H9 (cell line): ENCODE measurements around the gene CACNB2. TPM values are rescaled to one million over a fixed set of nuclear protein-coding genes. Genes with fewer than 3 reads are reported as not detected.
A peak's percentile ranks its signal among the peaks of the same experiment; 100 is the strongest.

Experiments
- DNase-seq: peaks from one replicate; pipeline ENCODE4 v3.0.0-alpha.2; 2017
- H2AFZ ChIP-seq: one replicate; pipeline ENCODE4 v1.6.1; 2013; ENCODE audit warnings: mild to moderate bottlenecking, low read length, control low read depth, moderate library complexity
- H2AK5ac ChIP-seq: 2 replicates; pipeline ENCODE4 v1.6.1; 2013; ENCODE audit warnings: low read length, control low read depth, mixed read lengths; ENCODE audit not compliant: insufficient read length
- H2BK120ac ChIP-seq: one replicate; pipeline ENCODE4 v1.6.1; 2013; ENCODE audit warnings: low read depth, mild to moderate bottlenecking, low read length, control low read depth, inconsistent platforms; ENCODE audit not compliant: poor library complexity, severe bottlenecking
- H2BK12ac ChIP-seq: 2 replicates; pipeline ENCODE4 v1.6.1; 2013; ENCODE audit warnings: low read length, control low read depth, mixed read lengths, low read depth; ENCODE audit not compliant: insufficient read length
- H2BK15ac ChIP-seq: 2 replicates; pipeline ENCODE4 v1.6.1; 2013; ENCODE audit warnings: low read depth, low read length, control low read depth
- H2BK20ac ChIP-seq: one replicate; pipeline ENCODE4 v1.6.1; 2013; ENCODE audit warnings: low read depth, mild to moderate bottlenecking, low read length, control low read depth, inconsistent platforms; ENCODE audit not compliant: poor library complexity, severe bottlenecking
- H2BK5ac ChIP-seq: 2 replicates; pipeline ENCODE4 v1.6.1; 2013; ENCODE audit warnings: low read length, control low read depth, mixed read lengths; ENCODE audit not compliant: insufficient read length
- H3K14ac ChIP-seq: 2 replicates; pipeline ENCODE4 v1.6.1; 2013; ENCODE audit warnings: low read length, control low read depth; ENCODE audit not compliant: insufficient read depth
- H3K18ac ChIP-seq: 2 replicates; pipeline ENCODE4 v1.6.1; 2013; ENCODE audit warnings: low read depth, mild to moderate bottlenecking, mixed read lengths, low read length, control low read depth; ENCODE audit not compliant: insufficient read length
- H3K23ac ChIP-seq: 2 replicates; pipeline ENCODE4 v1.6.1; 2013; ENCODE audit warnings: low read length, control low read depth, mixed read lengths, low read depth; ENCODE audit not compliant: insufficient read length
- H3K23me2 ChIP-seq: 2 replicates; pipeline ENCODE4 v1.6.1; 2013; ENCODE audit warnings: low read depth, mild to moderate bottlenecking, mixed read lengths, low read length, control low read depth; ENCODE audit not compliant: insufficient read length, poor library complexity, severe bottlenecking
- H3K27ac ChIP-seq: 2 replicates; pipeline ENCODE4 v1.5.1; 2013; ENCODE audit warnings: low read length, control low read depth, mixed read lengths, low read depth; ENCODE audit not compliant: insufficient read length
- H3K27me3 ChIP-seq: 2 replicates; pipeline ENCODE4 v1.6.1; 2013; ENCODE audit warnings: low read length, control low read depth, inconsistent platforms; ENCODE audit not compliant: insufficient read depth
- H3K4ac ChIP-seq: 2 replicates; pipeline ENCODE4 v1.6.1; 2013; ENCODE audit warnings: low read depth, mild to moderate bottlenecking, control low read depth, inconsistent platforms, low read length, moderate library complexity
- H3K4me1 ChIP-seq: 2 replicates; pipeline ENCODE4 v1.6.1; 2013; ENCODE audit warnings: low read length, control low read depth, inconsistent platforms; ENCODE audit not compliant: insufficient read depth
- H3K4me2 ChIP-seq: 2 replicates; pipeline ENCODE4 v1.6.1; 2013; ENCODE audit warnings: low read length, control low read depth, mixed read lengths; ENCODE audit not compliant: insufficient read length, insufficient read depth
- H3K56ac ChIP-seq: 2 replicates; pipeline ENCODE4 v1.6.1; 2013; ENCODE audit warnings: low read depth, mild to moderate bottlenecking, mixed read lengths, low read length, control low read depth; ENCODE audit not compliant: insufficient read length
- H3K79me1 ChIP-seq: 2 replicates; pipeline ENCODE4 v1.6.1; 2013; ENCODE audit warnings: low read depth, mild to moderate bottlenecking, moderate library complexity, low read length, control low read depth, inconsistent platforms; ENCODE audit not compliant: insufficient read depth, poor library complexity, severe bottlenecking
- H3K79me2 ChIP-seq: 2 replicates; pipeline ENCODE4 v1.6.1; 2013; ENCODE audit warnings: low read length, control low read depth, inconsistent platforms; ENCODE audit not compliant: insufficient read depth
- H3K9ac ChIP-seq: 2 replicates; pipeline ENCODE4 v1.6.1; 2013; ENCODE audit warnings: low read length, control low read depth, mixed read lengths; ENCODE audit not compliant: insufficient read length; ENCODE audit errors: extremely low read depth
- H3K9me3 ChIP-seq: one replicate; pipeline ENCODE4 v1.6.1; 2013; ENCODE audit warnings: low read depth, low read length, inconsistent platforms; ENCODE audit not compliant: control insufficient read depth
- H3T11ph ChIP-seq: one replicate; pipeline ENCODE4 v1.6.1; 2013; ENCODE audit warnings: mild to moderate bottlenecking, low read length, control low read depth, inconsistent platforms
- H4K20me1 ChIP-seq: one replicate; pipeline ENCODE4 v1.6.1; 2013; ENCODE audit not compliant: control insufficient read depth, insufficient read length, insufficient read depth
- H4K5ac ChIP-seq: 2 replicates; pipeline ENCODE4 v1.6.1; 2013; ENCODE audit warnings: low read depth, mild to moderate bottlenecking, mixed read lengths, low read length, control low read depth; ENCODE audit not compliant: insufficient read length
- H4K8ac ChIP-seq: replicated peaks from 2 replicates; pipeline ENCODE4 v1.6.1; 2013; ENCODE audit warnings: low read length, control low read depth, mixed read lengths, low read depth; ENCODE audit not compliant: insufficient read length
- H4K91ac ChIP-seq: 2 replicates; pipeline ENCODE4 v1.6.1; 2013; ENCODE audit warnings: low read depth, mild to moderate bottlenecking, moderate library complexity, mixed read lengths, low read length, control low read depth; ENCODE audit not compliant: insufficient read length
- H3K27ac Mint-ChIP-seq, 3 experiments: 2 replicates in 2 of 3; 3 replicates in 1 of 3; pipeline ENCODE4 v1.8.0; 2020 to 2021; ENCODE audit warnings: mixed read lengths in 3 of 3, mild to moderate bottlenecking in 1 of 3, moderate library complexity in 1 of 3
- H3K27me3 Mint-ChIP-seq: 2 replicates; pipeline ENCODE4 v1.8.0; 2021; ENCODE audit warnings: low read depth, mild to moderate bottlenecking, moderate library complexity, mixed read lengths
- H3K36me3 Mint-ChIP-seq, 3 experiments: 2 replicates in 2 of 3; 3 replicates in 1 of 3; pipeline ENCODE4 v1.8.0; 2020 to 2021; ENCODE audit warnings: low read depth in 3 of 3, mixed read lengths in 3 of 3; ENCODE audit not compliant: insufficient read depth in 1 of 3
- H3K4me1 Mint-ChIP-seq, 2 experiments: 2 replicates each; pipeline ENCODE4 v1.8.0; 2020; ENCODE audit warnings: mixed read lengths in 2 of 2
- H3K4me3 Mint-ChIP-seq, 2 experiments: 2 replicates in 1 of 2; 3 replicates in 1 of 2; pipeline ENCODE4 v1.8.0; 2020 to 2021; ENCODE audit warnings: mild to moderate bottlenecking in 2 of 2, mixed read lengths in 2 of 2, moderate library complexity in 1 of 2
- H3K9me3 Mint-ChIP-seq, 2 experiments: 2 replicates in 1 of 2; 3 replicates in 1 of 2; pipeline ENCODE4 v1.8.0; 2020; ENCODE audit warnings: mild to moderate bottlenecking in 2 of 2, mixed read lengths in 2 of 2, moderate library complexity in 1 of 2
- WGBS: extraction: QIAGEN DNeasy Blood & Tissue Kit; methylation state at CpG from one replicate; pipeline ENCODE4 v1.1.7; 2013; ENCODE audit warnings: missing lambda C conversion rate, low lambda C conversion rate, mixed read lengths; ENCODE audit not compliant: insufficient read length; ENCODE audit errors: extremely low coverage; 5-methylcytosine and 5-hydroxymethylcytosine counted together
- total RNA-seq: library from RNA; stranded (reverse); gene quantifications from 2 replicates; pipeline ENCODE4 v1.2.1, GENCODE V29; 2021
- TF ChIP-seq, protein P1 (sequence below): fragments of 200-600 bp; sonication (generic); conservative IDR thresholded peaks from 3 replicates; pipeline ENCODE4 v1.8.0; 2021; ENCODE audit warnings: antibody characterized with exemption, mild to moderate bottlenecking

The CACNB2 gene
- total RNA-seq, 1 experiment from 2014 or later: 2.6 TPM

DNA sequence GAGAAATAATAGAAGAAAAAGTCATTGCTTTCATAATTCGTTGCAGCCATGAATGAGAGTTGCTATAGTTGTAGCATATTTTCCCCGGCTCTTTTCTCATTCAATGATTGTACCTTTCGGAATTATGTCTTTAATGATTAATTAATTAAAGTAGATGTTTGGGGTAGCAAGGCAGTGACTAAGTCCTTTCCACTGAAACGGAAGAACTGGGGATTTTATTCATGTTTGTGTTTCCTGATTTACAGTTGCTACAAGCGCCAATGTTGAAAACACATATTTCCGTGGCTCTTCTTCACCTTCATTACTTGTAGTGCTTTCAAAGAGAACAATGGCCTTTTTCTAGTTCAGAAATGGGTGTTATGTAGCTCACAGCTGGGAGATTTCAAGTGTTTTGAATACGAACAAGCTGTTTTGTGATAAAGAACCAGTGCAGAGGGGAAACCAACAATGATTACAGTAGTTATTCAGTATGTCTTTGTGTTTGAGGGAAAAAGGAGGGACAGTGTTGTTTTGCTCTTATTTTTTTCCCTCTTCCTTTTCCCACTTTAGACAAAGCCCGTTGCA, 357.7 kb downstream of the CACNB2 start:
- no peak overlapping the region for H2AK5ac ChIP-seq
- no peak overlapping the region for H4K8ac ChIP-seq
- no peaks in the 10 kb centered on the region for H3K23me2 ChIP-seq
- H2AFZ ChIP-seq: no peak overlapping the region
- H3K4me1 Mint-ChIP-seq: peaks cover 16 to 20% of the 10 kb centered on the region in 2 experiments
- H2BK20ac ChIP-seq: no peak overlapping the region
- no peak overlapping the region for H3K4me3 Mint-ChIP-seq
- H3K27me3 ChIP-seq: no peaks in the 10 kb centered on the region
- H3K14ac ChIP-seq: 0 out of 2 replicates have a peak overlapping the region, but pooled peaks have one; percentile 57
- no peak overlapping the region for H2BK120ac ChIP-seq
- H4K91ac ChIP-seq: no peak overlapping the region
- no peaks in the 10 kb centered on the region for H3K9me3 ChIP-seq
- TF ChIP-seq, protein P1, sequence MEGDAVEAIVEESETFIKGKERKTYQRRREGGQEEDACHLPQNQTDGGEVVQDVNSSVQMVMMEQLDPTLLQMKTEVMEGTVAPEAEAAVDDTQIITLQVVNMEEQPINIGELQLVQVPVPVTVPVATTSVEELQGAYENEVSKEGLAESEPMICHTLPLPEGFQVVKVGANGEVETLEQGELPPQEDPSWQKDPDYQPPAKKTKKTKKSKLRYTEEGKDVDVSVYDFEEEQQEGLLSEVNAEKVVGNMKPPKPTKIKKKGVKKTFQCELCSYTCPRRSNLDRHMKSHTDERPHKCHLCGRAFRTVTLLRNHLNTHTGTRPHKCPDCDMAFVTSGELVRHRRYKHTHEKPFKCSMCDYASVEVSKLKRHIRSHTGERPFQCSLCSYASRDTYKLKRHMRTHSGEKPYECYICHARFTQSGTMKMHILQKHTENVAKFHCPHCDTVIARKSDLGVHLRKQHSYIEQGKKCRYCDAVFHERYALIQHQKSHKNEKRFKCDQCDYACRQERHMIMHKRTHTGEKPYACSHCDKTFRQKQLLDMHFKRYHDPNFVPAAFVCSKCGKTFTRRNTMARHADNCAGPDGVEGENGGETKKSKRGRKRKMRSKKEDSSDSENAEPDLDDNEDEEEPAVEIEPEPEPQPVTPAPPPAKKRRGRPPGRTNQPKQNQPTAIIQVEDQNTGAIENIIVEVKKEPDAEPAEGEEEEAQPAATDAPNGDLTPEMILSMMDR: no peak
- H3K4me2 ChIP-seq: no peak overlapping the region
- H3K18ac ChIP-seq: no peak overlapping the region
- no peak overlapping the region for H4K5ac ChIP-seq
- H3K9me3 Mint-ChIP-seq: no peaks in the 10 kb centered on the region
- no peaks in the 10 kb centered on the region; the same call in 1 of the 2 replicates for H3K4me1 ChIP-seq
- H3K4ac ChIP-seq: no peak overlapping the region
- no peaks in the 10 kb centered on the region for H3K79me1 ChIP-seq
- no peak for DNase-seq
- no peaks in the 10 kb centered on the region for H4K20me1 ChIP-seq
- no peaks in the 10 kb centered on the region for H3K79me2 ChIP-seq
- no peak overlapping the region for H3T11ph ChIP-seq
- H3K27ac ChIP-seq: peak overlapping the region; percentile 46
- H3K56ac ChIP-seq: no peak overlapping the region
- H2BK15ac ChIP-seq: no peak overlapping the region
- H2BK5ac ChIP-seq: no peak overlapping the region
- no peak overlapping the region for H3K9ac ChIP-seq
- no peaks in the 10 kb centered on the region for H3K36me3 Mint-ChIP-seq
- H3K27me3 Mint-ChIP-seq: no peaks in the 10 kb centered on the region
- no peak overlapping the region for H2BK12ac ChIP-seq
- no CpG with 5 or more reads among the region's 8 CpGs for WGBS
- H3K23ac ChIP-seq: no peak overlapping the region
- H3K27ac Mint-ChIP-seq: peak overlapping the region in 2 of 3 experiments; percentile 80 to 96; a peak in 4 of 7 replicates
